ENCODE results near the gene TRIOBP. TPM values are rescaled to one million over a fixed set of nuclear protein-coding genes. Genes with fewer than 3 reads are reported as not detected.

The TRIOBP gene
- polyA plus RNA-seq, 1 donor (not counting 4 experiments of a cell fraction or from before 2014, with no cell fraction given), result 22.2 TPM

- Histone ChIP-seq H3K9ac (ENCODE audit: control insufficient read depth, extremely low read depth, insufficient read depth, low read length) (peak overlapping the region; percentile 50), H3K79me2 (ENCODE audit: control insufficient read depth, insufficient read depth, low read length) (peaks cover 23% of the 10 kb centered on the region), H3K27me3 (ENCODE audit: control insufficient read depth, extremely low read depth, insufficient read depth, low read length) (no peaks in the 10 kb centered on the region), H3K4me2 (ENCODE audit: control insufficient read depth, extremely low read depth, insufficient read depth, low read depth, low read length) (peak overlapping the region; percentile 98), H3K4me3 (ENCODE audit: control insufficient read depth in 2 of 3, extremely low read depth in 1 of 3, insufficient read depth in 2 of 3, low read depth in 1 of 3, low read length in 3 of 3) (peak overlapping the region in 2 of 3 experiments; percentile 65 to 77), H3K27ac (ENCODE audit: control insufficient read depth, insufficient read depth, low read length) (no peak overlapping the region), H3K9me3 (ENCODE audit: control insufficient read depth, low read depth, low read length) (no peaks in the 10 kb centered on the region), H2AFZ (ENCODE audit: control insufficient read depth, low read length) (no peak overlapping the region), H3K36me3 (ENCODE audit: control insufficient read depth in 2 of 2, extremely low read depth in 1 of 2, insufficient read depth in 2 of 2, low read length in 2 of 2) (no peaks in the 10 kb centered on the region), H4K20me1 (ENCODE audit: control insufficient read depth, extremely low read depth, insufficient read depth, low read length) (peaks cover 3% of the 10 kb centered on the region), H3K4me1 (ENCODE audit: control insufficient read depth, extremely low read depth, insufficient read depth, low read length) (peaks cover 20% of the 10 kb centered on the region), H3K9me1 (ENCODE audit: control insufficient read depth, extremely low read depth, insufficient read depth, low read length) (no peaks in the 10 kb centered on the region)
- TF ChIP-seq, protein P1, sequence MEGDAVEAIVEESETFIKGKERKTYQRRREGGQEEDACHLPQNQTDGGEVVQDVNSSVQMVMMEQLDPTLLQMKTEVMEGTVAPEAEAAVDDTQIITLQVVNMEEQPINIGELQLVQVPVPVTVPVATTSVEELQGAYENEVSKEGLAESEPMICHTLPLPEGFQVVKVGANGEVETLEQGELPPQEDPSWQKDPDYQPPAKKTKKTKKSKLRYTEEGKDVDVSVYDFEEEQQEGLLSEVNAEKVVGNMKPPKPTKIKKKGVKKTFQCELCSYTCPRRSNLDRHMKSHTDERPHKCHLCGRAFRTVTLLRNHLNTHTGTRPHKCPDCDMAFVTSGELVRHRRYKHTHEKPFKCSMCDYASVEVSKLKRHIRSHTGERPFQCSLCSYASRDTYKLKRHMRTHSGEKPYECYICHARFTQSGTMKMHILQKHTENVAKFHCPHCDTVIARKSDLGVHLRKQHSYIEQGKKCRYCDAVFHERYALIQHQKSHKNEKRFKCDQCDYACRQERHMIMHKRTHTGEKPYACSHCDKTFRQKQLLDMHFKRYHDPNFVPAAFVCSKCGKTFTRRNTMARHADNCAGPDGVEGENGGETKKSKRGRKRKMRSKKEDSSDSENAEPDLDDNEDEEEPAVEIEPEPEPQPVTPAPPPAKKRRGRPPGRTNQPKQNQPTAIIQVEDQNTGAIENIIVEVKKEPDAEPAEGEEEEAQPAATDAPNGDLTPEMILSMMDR (optimal IDR thresholded peaks at IDR 0.05 in 1 of 3, IDR thresholded peaks at IDR 0.05 in 1 of 3, conservative IDR thresholded peaks at IDR 0.05 in 1 of 3; ENCODE audit: extremely low read depth in 1 of 3, insufficient read depth in 2 of 3, low read length in 3 of 3), result no peak
- TF ChIP-seq EZH2 (IDR thresholded peaks at IDR 0.05; ENCODE audit: low read length), result no peak
- no peak for DNase-seq (ENCODE audit: low read depth, low spot score)
- dilution Hi-C loops (cut with MboI; ENCODE audit: extremely low pct_ligation_motif_present, low sequenced_read_pairs), result no loop called here
- peak; percentile 41 for FAIRE-seq
These were observed 36.7 kb upstream of the TRIOBP start for GRCh38 chr22:37659897-37660708.

DNA sequence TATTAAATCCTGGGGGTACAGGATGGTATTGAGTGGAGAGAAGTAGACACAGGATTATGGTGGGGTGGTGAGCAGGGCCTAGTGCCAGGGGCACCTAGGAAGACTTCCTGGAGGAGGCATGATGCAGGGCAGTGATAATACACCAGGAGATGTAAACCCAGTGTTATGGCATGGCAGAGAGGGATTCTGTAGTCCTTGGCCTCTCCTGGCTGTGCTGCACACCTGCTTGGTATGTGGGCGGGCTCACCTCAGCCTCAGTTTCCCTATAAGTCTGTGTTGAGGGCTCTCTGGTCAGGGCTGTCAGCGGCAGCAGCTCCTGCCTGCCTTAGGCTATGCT lies 36.2 kb upstream of the TRIOBP start:
- dilution Hi-C loops (cut with MboI; ENCODE audit: extremely low pct_ligation_motif_present, low sequenced_read_pairs), result no loop called here
- Histone ChIP-seq H4K20me1 (ENCODE audit: control insufficient read depth, extremely low read depth, insufficient read depth, low read length) (peaks cover 3% of the 10 kb centered on the region), H3K4me2 (ENCODE audit: control insufficient read depth, extremely low read depth, insufficient read depth, low read depth, low read length) (no peak overlapping the region), H3K9ac (ENCODE audit: control insufficient read depth, extremely low read depth, insufficient read depth, low read length) (no peak overlapping the region), H3K27ac (ENCODE audit: control insufficient read depth, insufficient read depth, low read length) (no peak overlapping the region), H3K9me1 (ENCODE audit: control insufficient read depth, extremely low read depth, insufficient read depth, low read length) (no peaks in the 10 kb centered on the region), H3K4me3 (ENCODE audit: control insufficient read depth in 2 of 3, extremely low read depth in 1 of 3, insufficient read depth in 2 of 3, low read depth in 1 of 3, low read length in 3 of 3) (no peak overlapping the region), H3K4me1 (ENCODE audit: control insufficient read depth, extremely low read depth, insufficient read depth, low read length) (peaks cover 20% of the 10 kb centered on the region), H3K27me3 (ENCODE audit: control insufficient read depth, extremely low read depth, insufficient read depth, low read length) (no peaks in the 10 kb centered on the region), H3K36me3 (ENCODE audit: control insufficient read depth in 2 of 2, extremely low read depth in 1 of 2, insufficient read depth in 2 of 2, low read length in 2 of 2) (peaks cover 1% of the 10 kb centered on the region in 2 experiments), H3K79me2 (ENCODE audit: control insufficient read depth, insufficient read depth, low read length) (peaks cover 23% of the 10 kb centered on the region), H3K9me3 (ENCODE audit: control insufficient read depth, low read depth, low read length) (no peaks in the 10 kb centered on the region), H2AFZ (ENCODE audit: control insufficient read depth, low read length) (no peak overlapping the region)
- TF ChIP-seq, protein P1 (optimal IDR thresholded peaks at IDR 0.05 in 1 of 3, IDR thresholded peaks at IDR 0.05 in 1 of 3, conservative IDR thresholded peaks at IDR 0.05 in 1 of 3; ENCODE audit: extremely low read depth in 1 of 3, insufficient read depth in 2 of 3, low read length in 3 of 3), result no peak
- TF ChIP-seq EZH2 (IDR thresholded peaks at IDR 0.05; ENCODE audit: low read length), result no peak
- DNase-seq (ENCODE audit: low read depth, low spot score) (no peak), FAIRE-seq (no peak)
